DND-41 (cell line): ENCODE measurements around the gene UBTD1.

Experiments
- EZH2 ChIP-seq: IDR thresholded peaks from 3 replicates; pipeline ENCODE4 v1.6.1; 2012; ENCODE audit warnings: borderline replicate concordance, low read depth, mild to moderate bottlenecking, moderate library complexity, low read length, inconsistent platforms; ENCODE audit not compliant: severe bottlenecking
- TF ChIP-seq, protein P1 (sequence below): IDR thresholded peaks from 2 replicates; pipeline ENCODE4 v1.5.1; 2012; ENCODE audit warnings: borderline replicate concordance, low read length, moderate library complexity, mild to moderate bottlenecking; ENCODE audit not compliant: poor library complexity, severe bottlenecking; ENCODE audit errors: extremely low read depth

- TF ChIP-seq, protein P1, sequence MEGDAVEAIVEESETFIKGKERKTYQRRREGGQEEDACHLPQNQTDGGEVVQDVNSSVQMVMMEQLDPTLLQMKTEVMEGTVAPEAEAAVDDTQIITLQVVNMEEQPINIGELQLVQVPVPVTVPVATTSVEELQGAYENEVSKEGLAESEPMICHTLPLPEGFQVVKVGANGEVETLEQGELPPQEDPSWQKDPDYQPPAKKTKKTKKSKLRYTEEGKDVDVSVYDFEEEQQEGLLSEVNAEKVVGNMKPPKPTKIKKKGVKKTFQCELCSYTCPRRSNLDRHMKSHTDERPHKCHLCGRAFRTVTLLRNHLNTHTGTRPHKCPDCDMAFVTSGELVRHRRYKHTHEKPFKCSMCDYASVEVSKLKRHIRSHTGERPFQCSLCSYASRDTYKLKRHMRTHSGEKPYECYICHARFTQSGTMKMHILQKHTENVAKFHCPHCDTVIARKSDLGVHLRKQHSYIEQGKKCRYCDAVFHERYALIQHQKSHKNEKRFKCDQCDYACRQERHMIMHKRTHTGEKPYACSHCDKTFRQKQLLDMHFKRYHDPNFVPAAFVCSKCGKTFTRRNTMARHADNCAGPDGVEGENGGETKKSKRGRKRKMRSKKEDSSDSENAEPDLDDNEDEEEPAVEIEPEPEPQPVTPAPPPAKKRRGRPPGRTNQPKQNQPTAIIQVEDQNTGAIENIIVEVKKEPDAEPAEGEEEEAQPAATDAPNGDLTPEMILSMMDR, result no peak
- no peak for TF ChIP-seq EZH2
Measured at GRCh38 chr10:97533888-97534287, 35.2 kb downstream of the UBTD1 start.
